Esophagus muscularis mucosa (tissue), 4 donors: ENCODE results near the gene ELFN1.

Experiments used
- EP300 ChIP-seq: sonication (generic); formaldehyde crosslinking; IDR thresholded peaks from one replicate; pipeline ENCODE4 v1.6.1; 2017; ENCODE audit warnings: antibody characterized with exemption
- POLR2A ChIP-seq: fragments of 450-650 bp; IDR thresholded peaks from one replicate; pipeline ENCODE4 v1.6.1; 2017; ENCODE audit warnings: antibody characterized with exemption, moderate library complexity, mild to moderate bottlenecking, low read depth
- TF ChIP-seq, protein P1 (sequence below), 3 experiments: fragments of 200-600 bp in 2 of 3; fragments of 450-650 bp in 1 of 3; sonication (generic) in 2 of 3; IDR thresholded peaks; one replicate each; pipeline ENCODE4 v1.5.1; 2017 to 2019; ENCODE audit warnings: antibody characterized with exemption in 3 of 3, mild to moderate bottlenecking in 2 of 3, moderate library complexity in 1 of 3

DNA sequence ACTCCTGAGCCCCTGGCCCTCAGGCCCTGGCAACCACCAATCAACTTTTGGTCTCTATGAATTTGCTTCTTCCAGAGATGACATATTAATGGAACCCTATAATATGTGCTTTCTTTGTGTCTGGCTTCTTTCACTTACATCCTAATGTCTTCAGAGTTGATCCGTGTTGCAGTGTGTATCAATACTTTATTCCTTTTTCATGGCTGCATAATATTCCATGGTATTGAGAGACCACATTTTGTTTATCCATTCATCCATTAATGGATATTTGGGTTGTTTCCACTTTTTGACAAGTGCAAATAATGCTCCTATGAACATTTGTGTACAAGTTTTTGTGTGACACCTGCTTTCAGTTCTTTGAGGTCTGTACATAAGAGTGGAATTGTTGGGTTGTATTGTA is 43.3 kb upstream of the ELFN1 start:
- TF ChIP-seq, protein P1, sequence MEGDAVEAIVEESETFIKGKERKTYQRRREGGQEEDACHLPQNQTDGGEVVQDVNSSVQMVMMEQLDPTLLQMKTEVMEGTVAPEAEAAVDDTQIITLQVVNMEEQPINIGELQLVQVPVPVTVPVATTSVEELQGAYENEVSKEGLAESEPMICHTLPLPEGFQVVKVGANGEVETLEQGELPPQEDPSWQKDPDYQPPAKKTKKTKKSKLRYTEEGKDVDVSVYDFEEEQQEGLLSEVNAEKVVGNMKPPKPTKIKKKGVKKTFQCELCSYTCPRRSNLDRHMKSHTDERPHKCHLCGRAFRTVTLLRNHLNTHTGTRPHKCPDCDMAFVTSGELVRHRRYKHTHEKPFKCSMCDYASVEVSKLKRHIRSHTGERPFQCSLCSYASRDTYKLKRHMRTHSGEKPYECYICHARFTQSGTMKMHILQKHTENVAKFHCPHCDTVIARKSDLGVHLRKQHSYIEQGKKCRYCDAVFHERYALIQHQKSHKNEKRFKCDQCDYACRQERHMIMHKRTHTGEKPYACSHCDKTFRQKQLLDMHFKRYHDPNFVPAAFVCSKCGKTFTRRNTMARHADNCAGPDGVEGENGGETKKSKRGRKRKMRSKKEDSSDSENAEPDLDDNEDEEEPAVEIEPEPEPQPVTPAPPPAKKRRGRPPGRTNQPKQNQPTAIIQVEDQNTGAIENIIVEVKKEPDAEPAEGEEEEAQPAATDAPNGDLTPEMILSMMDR (IDR thresholded peaks at IDR 0.05), result no peak
- TF ChIP-seq POLR2A (no peak), EP300 (no peak)
